ENCODE results near the gene ST3GAL5.

The ST3GAL5 gene

DNA sequence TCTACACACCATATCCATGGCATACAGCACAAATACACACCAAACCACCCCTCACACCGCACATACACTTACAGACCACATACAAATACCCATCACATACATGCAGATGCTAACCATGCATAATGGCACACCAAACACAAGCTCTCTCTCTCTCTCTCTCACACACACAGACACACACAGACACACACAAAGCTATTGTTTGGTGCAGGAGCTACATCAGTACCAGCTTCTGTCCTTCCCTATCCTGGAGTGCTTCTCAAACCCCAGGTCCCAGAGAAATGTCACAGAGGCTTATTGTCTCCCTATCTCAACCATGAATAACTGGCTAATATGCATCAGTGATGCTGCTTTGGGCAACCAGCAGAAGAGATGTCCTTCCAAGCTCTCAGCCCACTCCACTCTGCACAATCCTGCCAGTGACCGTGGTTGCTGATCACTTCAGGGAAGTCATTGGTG lies 36.5 kb upstream of the ST3GAL5 start:
- Mint-ChIP-seq H3K27ac (peak overlapping the region in 1 of 2 donors; percentile 60), H3K9me3 (no peaks in the 10 kb centered on the region), H3K4me1 (peaks cover 20% of the 10 kb centered on the region), H3K27me3 (peaks cover 5% of the 10 kb centered on the region), H3K4me3 (no peak overlapping the region)
- no peak for DNase-seq
- no peak for ATAC-seq

DNA sequence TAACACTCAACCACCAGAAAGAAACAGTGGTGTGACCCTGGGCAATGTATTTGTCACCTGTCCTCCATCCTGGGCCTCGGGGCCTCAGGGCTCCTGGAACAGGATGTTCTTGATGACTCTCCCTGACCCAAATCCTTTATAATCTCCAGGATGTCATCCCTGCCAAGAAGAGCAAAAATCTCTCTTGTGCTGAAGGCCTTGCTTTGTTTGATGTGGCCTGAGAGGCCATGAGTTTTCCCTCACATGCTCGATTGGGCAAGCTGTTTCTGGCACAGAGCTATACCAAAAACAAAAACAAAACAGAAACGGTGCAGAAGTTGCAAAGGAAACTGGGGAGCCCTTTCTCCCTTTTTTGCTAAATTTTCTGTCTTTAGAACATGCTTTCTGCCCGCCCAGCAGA lies 35.7 kb upstream of the ST3GAL5 start:
- H3K9me3 Mint-ChIP-seq = no peaks in the 10 kb centered on the region
- DNase-seq = no peak
- H3K27ac Mint-ChIP-seq = peak overlapping the region in 1 of 2 donors; percentile 60
- no peak for ATAC-seq
- H3K4me1 Mint-ChIP-seq = peaks cover 20% of the 10 kb centered on the region
- no peak overlapping the region for H3K4me3 Mint-ChIP-seq
- H3K27me3 Mint-ChIP-seq = peaks cover 5% of the 10 kb centered on the region

DNA sequence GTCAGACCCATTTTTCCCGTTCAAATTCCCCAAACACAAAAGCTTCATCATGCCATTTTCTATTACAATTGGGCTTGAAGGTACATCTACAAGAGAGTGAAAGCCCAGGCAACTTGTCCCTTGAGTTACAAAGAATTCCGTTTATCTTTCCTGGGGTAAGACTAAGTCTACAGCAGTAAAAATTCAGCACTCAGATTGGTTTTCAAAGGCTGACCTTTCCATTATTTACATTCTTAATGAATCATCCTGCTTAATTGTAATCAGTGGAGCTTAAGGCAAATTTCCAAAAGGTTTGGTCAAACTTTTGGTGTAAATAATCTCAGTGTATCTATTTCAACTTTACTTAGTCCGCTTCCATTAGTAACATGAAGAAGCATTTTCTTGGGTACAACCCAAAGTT lies 33.4 kb upstream of the ST3GAL5 start:
- ATAC-seq (no peak), DNase-seq (no peak)
- Mint-ChIP-seq H3K27ac (no peak overlapping the region), H3K4me1 (peaks cover 8% of the 10 kb centered on the region), H3K4me3 (no peak overlapping the region), H3K27me3 (no peaks in the 10 kb centered on the region), H3K9me3 (no peaks in the 10 kb centered on the region)

DNA sequence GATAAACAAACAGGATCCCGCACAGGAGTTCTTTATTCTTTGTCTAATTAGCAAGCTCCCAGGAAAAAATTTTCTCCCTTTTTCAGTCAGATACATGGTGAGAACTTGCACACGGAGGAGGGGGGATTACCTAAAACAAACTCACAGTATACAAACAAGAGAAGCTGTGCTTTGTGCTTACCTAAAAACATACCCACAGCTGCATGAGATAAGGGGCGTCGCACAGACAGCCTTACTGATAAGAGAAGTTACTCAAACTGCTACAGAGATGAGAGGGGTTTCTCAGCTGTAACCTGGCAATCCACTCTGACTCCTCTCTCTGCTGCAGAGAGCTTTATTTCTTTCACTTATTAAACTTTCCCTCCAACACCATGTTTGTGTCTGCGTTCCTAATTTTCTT lies 32.9 kb upstream of the ST3GAL5 start:
- no peak overlapping the region for H3K27ac Mint-ChIP-seq
- H3K4me1 Mint-ChIP-seq = peaks cover 8% of the 10 kb centered on the region
- no peak for ATAC-seq
- no peak for DNase-seq
- H3K4me3 Mint-ChIP-seq = no peak overlapping the region
- H3K27me3 Mint-ChIP-seq = no peaks in the 10 kb centered on the region
- H3K9me3 Mint-ChIP-seq = no peaks in the 10 kb centered on the region

DNA sequence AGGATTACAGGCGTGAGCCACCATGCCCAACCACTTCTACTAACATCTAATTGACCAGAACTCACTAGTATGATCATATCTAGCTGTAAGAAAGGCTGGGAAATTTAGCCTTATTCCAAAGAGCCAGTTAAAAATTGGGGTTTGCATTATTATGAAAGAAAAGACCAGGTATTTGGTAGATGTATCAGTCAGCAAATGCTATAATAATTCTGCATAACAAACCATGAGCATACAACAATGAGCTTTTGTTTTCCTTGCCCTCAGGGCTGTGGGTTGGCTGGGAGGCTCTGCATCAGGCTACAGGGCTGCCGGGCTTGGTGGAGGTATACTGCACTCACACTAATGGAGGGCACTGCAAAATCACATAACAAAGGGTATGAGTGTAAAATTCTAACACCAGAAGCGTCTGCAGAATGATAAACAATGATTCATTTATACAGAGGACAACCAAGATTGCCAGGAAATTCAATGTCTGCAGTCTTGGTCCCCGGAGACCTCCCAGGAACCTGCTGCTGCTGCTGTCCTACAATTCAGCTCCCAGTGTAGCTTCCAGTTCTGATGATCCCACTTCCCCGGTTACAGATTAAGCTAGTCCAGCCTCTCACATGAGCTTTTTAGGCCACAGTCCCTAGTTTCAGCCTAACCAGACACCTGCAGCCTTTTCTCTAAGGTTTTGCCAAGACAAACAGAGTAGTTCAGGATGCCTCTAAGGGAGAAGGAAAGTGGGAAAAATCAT lies 32.2 kb upstream of the ST3GAL5 start:
- ATAC-seq (no peak), DNase-seq (no peak)
- Mint-ChIP-seq H3K4me1 (peaks cover 8% of the 10 kb centered on the region), H3K9me3 (no peaks in the 10 kb centered on the region), H3K27me3 (no peaks in the 10 kb centered on the region), H3K4me3 (no peak overlapping the region), H3K27ac (no peak overlapping the region)

DNA sequence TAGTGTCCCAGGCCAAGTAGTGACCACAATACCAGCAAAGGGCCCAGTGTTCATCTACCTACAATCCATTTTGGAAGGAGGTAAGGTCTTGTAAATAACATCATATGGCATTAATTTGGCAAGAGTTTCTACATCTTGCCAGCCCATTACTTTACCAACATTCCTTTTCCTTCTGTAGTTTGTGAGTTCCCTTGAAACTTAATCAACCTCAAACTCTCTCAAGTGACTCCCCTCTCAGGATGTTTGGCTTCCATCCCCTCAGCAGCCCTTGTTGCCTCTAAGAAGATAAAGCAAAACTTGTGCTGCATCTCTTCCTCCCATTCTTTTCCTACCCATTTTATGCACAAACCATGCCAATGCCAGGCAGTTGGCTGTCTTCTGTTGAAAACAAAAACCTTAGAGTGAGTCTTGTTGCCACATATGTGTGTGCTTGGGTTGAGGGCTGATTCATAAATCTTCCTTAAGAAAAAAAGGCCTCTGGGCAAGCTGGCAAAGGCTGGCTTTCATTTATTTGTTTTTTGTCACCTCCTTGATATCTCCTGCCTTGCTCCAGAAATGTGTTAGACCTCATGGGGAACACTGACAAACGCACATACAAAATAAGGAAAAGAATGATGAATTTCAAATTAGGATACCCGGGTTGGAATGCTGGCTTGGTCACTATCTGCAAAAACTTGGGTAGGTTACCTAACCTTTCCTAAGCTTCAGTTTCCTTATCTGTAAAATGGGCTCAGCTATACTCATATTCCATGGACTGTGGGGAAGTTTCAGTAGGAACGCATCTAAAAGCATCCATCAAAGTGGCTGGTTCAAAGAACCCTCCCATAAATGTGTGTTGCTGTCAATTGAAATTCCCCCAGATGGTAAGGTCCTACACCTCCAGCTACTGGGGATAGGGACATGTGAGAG lies 29.4 kb upstream of the ST3GAL5 start:
- no peaks in the 10 kb centered on the region for H3K4me1 Mint-ChIP-seq
- peak overlapping the region in 1 of 2 donors; percentile 34 for H3K27ac Mint-ChIP-seq
- no peak for DNase-seq
- H3K27me3 Mint-ChIP-seq = no peaks in the 10 kb centered on the region
- no peaks in the 10 kb centered on the region for H3K9me3 Mint-ChIP-seq
- no peak overlapping the region for H3K4me3 Mint-ChIP-seq
- ATAC-seq = no peak

DNA sequence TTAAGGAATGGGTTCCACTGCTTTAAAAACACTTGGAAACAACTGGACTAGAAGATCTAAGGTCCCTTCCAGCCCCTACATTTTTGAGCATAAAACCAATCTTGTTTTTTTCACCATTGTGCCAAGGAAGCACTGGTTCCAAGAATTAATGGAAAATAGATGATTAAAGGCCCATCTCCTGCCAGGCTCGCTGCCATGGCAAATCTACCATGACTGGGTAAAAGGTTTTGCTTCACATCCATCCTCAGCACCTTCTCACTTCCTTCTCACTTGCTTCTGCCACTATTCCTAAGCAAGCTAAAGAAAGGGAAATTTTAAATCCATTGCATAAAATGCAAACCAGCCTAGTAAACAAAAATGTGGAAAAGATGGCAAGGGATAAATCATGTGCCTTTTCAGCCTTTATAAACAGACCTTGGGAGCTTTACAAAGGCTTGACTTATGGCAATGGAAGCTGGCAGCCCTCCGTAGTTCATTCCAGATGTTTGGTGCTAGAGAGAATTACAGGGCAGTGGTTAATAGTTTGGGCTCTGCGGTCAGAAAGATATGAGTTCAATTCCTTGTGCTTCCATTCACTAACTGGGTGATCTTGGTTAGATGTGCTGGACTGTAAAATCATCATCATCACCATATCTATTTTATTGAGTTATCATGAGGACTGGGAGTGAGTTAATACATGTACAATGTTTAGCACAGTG lies 27.0 kb upstream of the ST3GAL5 start:
- DNase-seq (no peak), ATAC-seq (no peak)
- Mint-ChIP-seq H3K27me3 (no peaks in the 10 kb centered on the region), H3K27ac (no peak overlapping the region), H3K9me3 (no peaks in the 10 kb centered on the region), H3K4me3 (no peak overlapping the region), H3K4me1 (peaks cover 11% of the 10 kb centered on the region)

DNA sequence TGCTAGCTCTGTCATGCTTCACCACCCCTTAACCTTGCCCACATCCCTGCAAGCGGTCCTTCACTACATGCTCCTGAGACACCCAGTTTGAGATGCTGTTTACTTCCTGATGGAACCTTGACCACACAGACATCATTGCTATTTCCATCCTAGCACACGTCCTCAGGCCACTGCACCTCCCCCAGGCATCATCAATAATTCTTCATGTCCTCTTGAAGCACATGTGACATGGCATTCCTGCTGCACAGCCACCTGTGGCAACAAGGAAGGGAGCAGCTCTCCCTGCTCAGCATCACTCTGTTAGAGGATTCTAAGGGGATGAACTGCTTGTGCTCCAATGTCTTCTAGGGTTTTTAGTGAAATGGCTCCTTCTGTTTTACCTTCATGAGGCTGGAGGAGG lies 26.1 kb upstream of the ST3GAL5 start:
- ATAC-seq (no peak), DNase-seq (no peak)
- Mint-ChIP-seq H3K9me3 (no peaks in the 10 kb centered on the region), H3K4me3 (no peak overlapping the region), H3K27me3 (no peaks in the 10 kb centered on the region), H3K4me1 (peaks cover 13% of the 10 kb centered on the region), H3K27ac (no peak overlapping the region)

DNA sequence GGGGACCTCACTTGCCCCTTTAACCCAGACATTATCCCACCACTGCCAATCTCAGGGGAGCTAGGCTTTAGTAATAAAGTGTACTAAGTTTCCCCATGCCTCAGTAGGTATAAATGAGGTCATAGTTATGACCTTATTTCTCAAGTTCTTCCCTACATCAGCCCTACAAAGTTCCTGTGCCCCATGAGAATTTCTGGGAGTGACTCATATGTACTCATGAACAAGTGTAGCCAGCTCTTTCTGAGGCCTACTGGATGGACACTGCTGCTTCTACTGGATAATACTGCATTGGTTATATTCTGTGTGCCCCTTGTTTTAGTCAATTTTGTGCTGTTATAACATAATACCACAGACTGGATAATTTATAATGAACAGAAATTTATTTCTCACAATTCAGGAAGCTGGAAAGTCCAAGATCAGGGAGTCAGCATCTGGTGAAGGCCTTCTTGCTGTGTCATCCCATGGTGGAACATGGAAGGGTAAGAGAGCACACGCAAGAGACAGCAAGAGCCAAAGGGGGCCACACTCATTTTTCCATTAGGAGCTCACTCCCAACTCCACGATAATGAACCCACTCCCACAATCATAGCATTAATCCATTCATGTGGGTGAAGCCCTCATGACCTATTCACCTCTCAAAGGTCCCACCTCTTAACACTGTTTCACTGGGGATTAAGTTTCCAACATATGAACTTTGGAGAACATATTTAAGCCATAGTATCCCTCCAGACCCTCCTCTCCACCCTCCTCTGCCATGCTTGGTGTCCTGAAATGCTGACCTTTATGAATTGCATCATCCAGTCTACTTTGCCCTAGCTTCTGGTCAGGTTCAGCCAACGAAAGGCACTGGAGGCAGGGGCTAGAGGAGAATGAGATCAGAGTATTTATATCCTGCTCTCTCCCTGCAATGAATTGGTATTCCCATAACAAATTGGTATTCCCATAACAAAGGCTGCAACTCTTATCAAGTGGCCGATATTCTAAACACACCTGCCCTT lies 25.4 kb upstream of the ST3GAL5 start:
- Mint-ChIP-seq H3K27me3 (no peaks in the 10 kb centered on the region), H3K9me3 (no peaks in the 10 kb centered on the region), H3K27ac (peak overlapping the region in 1 of 2 donors; percentile 13), H3K4me1 (peaks cover 13% of the 10 kb centered on the region), H3K4me3 (no peak overlapping the region)
- ATAC-seq (no peak), DNase-seq (no peak)

DNA sequence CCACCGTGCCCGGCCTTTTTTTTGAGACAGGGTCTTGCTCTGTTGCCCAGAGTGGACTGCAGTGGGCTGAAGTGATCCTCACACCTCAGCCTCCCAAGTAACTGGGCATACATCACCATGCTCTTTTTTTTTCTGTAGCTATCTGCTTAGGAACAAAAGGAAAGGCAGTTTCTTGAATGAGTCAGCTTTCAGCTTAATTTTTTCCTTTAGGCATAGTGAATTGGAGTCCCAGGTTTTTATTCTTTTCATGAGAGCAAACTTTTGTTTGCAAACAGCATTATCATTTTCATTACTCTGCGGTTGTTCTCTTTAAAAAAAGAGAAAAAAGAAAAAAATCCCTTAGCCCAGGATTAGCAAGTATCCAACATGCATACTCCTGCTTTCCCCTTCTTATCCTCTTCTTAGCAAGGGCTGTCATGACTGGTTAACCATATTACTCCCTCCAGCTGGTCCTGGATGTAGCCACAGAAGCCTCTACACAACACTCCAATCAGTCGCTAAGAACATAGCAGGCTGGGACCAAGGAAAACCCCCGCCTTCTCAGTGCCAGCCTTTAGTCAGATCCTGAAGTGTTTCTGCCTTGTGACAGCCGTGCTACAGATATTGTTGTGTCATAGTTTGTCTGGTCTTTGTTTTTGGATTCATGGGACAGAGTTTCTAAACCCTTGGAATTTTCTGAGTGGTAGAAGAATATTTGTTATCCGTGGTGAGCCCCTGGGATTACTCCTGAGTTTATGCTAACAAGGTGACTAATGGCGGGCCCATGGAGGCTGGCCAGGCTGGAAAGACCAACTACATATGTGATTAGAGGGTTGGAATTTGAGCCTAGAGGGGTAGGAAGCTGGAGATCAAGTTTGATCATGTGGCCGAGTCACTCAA lies 23.3 kb upstream of the ST3GAL5 start:
- no peak overlapping the region for H3K27ac Mint-ChIP-seq
- DNase-seq (no peak), ATAC-seq (no peak)
- H3K9me3 Mint-ChIP-seq = no peaks in the 10 kb centered on the region
- H3K4me1 Mint-ChIP-seq = peaks cover 13% of the 10 kb centered on the region
- no peaks in the 10 kb centered on the region for H3K27me3 Mint-ChIP-seq
- H3K4me3 Mint-ChIP-seq = no peak overlapping the region

DNA sequence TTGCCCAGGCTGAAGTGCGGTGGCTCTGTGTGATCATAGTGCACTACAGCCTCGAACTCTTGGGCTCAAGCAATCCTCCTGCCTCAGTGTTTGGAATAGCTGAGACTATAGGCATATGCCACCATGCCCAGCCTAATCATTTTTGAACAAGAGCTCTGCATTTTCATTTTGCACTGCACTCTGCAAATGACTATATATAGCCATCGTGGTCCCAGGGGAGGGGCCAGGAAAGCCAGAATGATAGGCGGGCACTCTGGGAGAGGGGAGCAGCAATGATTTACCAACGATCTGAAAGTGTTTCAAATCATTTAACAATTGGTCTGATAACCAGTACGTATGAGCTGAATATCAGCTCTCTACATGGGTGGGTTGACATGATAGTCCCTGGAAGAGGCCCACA lies 22.3 kb upstream of the ST3GAL5 start:
- Mint-ChIP-seq H3K4me3 (no peak overlapping the region), H3K9me3 (no peaks in the 10 kb centered on the region), H3K4me1 (peaks cover 13% of the 10 kb centered on the region), H3K27me3 (no peaks in the 10 kb centered on the region), H3K27ac (no peak overlapping the region)
- ATAC-seq (no peak), DNase-seq (no peak)

DNA sequence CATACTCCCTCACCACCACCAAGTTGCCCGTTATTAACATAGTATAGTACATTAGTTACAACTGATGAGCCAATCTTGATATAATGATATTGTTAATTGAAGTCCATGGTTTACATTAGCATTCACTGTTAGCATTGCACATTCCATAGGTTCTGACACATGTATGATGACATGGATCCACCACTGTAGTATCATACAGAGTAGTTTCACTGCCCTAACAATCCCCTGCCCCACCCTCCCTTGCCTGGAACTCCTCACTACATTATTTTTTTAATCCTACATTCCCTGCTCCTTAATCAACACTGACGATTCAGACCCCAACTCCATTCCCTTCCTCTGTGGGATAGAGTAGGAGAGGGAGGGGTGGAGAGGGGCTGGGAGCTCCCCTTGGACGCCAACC lies 20.2 kb upstream of the ST3GAL5 start:
- H3K9me3 Mint-ChIP-seq = no peaks in the 10 kb centered on the region
- ATAC-seq = no peak
- peaks cover 13% of the 10 kb centered on the region for H3K4me1 Mint-ChIP-seq
- H3K27me3 Mint-ChIP-seq = no peaks in the 10 kb centered on the region
- no peak overlapping the region for H3K27ac Mint-ChIP-seq
- H3K4me3 Mint-ChIP-seq = no peak overlapping the region
- DNase-seq = no peak

DNA sequence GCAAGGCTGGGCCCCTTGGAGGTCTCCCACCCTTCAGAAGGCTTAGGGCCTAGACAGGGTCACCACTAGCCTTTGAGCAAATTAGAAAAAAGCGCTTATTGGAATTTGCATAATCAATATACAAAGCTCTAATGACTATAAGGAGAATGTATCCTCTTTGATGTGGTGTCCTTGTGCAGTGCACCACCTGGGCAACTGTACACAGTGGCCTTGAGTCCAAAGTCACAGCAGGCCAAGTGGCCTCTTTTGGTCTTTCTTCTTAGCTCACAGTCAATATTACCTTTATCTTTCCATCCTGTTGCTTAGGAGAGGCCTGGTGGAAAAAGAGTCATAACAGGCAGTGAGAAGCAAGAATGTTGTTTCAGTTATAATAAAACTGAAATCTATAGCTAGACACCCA lies 19.7 kb upstream of the ST3GAL5 start:
- DNase-seq = no peak
- H3K9me3 Mint-ChIP-seq = no peaks in the 10 kb centered on the region
- no peak for ATAC-seq

DNA sequence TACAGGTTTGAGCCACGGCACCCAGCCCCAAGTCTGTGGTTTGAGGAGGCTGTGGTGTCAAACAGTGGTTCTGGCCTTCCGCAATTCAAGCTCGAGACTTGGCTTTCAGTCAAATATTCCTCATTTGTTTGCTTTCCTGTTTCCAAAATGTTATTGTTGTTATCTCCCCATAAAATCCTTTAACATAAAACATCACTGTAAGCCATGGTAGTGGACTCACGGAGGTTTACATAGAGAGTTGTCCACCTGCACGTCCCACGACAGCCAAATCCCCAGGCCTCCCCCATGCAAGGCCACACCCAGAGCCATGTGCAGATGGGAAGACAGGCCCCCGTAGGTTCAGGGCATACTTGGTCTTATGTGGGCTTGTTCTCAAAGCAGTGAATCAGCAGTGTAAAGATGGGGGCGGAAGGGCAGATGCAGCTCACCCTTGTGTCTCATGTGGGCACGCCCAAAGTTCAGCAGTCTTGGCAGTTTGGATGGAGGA lies 18.9 kb upstream of the ST3GAL5 start:
- Mint-ChIP-seq H3K9me3 (no peaks in the 10 kb centered on the region), H3K27me3 (no peaks in the 10 kb centered on the region), H3K4me3 (no peak overlapping the region), H3K27ac (no peak overlapping the region), H3K4me1 (peaks cover 13% of the 10 kb centered on the region)
- DNase-seq (no peak), ATAC-seq (no peak)

More for the DNA sequence above, 19.7 kb upstream of the ST3GAL5 start:
- Mint-ChIP-seq H3K27me3 (no peaks in the 10 kb centered on the region), H3K4me3 (no peak overlapping the region), H3K4me1 (peaks cover 13% of the 10 kb centered on the region), H3K27ac (no peak overlapping the region)

Data from stimulated activated naive CD8-positive, alpha-beta T cell treated with anti-CD3 and anti-CD28 coated beads, Interleukin-15, amount 100 ng/mL, for 72 hours (primary cell).